Kidney (tissue), 14 donors: ENCODE data around the gene TMEM271. TPM values are rescaled to one million over a fixed set of nuclear protein-coding genes. Genes with fewer than 3 reads are reported as not detected.
A peak's percentile ranks its signal among the peaks of the same experiment; 100 is the strongest.

ENCODE experiments used
- DNase-seq, 5 donors: peaks; one replicate each; pipeline ENCODE4 v3.0.0-alpha.2; 2013 to 2020
- FAIRE-seq: peaks from 2 replicates; lab custom pipeline; 2012; peaks lifted over from hg19 to GRCh38; lab: Jason Lieb, UNC
- H3K27ac ChIP-seq, 2 donors: one replicate each; pipeline ENCODE4 v1.7.0; 2013; ENCODE audit warnings: low read depth in 2 of 2, low read length in 2 of 2, inconsistent platforms in 1 of 2
- H3K27me3 ChIP-seq: one replicate; pipeline ENCODE4 v1.7.1; 2013; ENCODE audit warnings: low read length, inconsistent platforms; ENCODE audit not compliant: control insufficient read depth, insufficient read depth
- H3K36me3 ChIP-seq, 3 donors: one replicate each; pipeline versions ENCODE4 v1.7.0 to v1.7.1; 2013; ENCODE audit warnings: low read length in 3 of 3, control low read depth in 1 of 3, inconsistent platforms in 1 of 3; ENCODE audit not compliant: insufficient read depth in 3 of 3, control insufficient read depth in 2 of 3
- H3K4me1 ChIP-seq, 3 donors: one replicate each; pipeline versions ENCODE4 v1.7.0 to v1.7.1; 2013; ENCODE audit warnings: low read length in 3 of 3, inconsistent platforms in 1 of 3, low read depth in 1 of 3; ENCODE audit not compliant: control insufficient read depth in 2 of 3, insufficient read depth in 2 of 3
- H3K4me3 ChIP-seq, 3 donors: one replicate each; pipeline versions ENCODE4 v1.7.0 to v1.8.1; 2013; ENCODE audit warnings: low read length in 3 of 3, control low read depth in 1 of 3, inconsistent platforms in 1 of 3
- H3K9ac ChIP-seq, 3 donors: one replicate each; pipeline versions ENCODE4 v1.7.0 to v1.7.1; 2013; ENCODE audit warnings: low read length in 3 of 3, control low read depth in 1 of 3, inconsistent platforms in 1 of 3
- H3K9me3 ChIP-seq, 3 donors: one replicate each; pipeline versions ENCODE4 v1.7.0 to v1.7.1; 2013; ENCODE audit warnings: low read length in 3 of 3, control low read depth in 1 of 3, inconsistent platforms in 1 of 3; ENCODE audit not compliant: control insufficient read depth in 2 of 3, insufficient read depth in 1 of 3
- intact Hi-C: fragments of 100-400 bp; cut with DNase I; formaldehyde crosslinking; loops from one replicate; pipeline ENCODE4 v1.11.1; 2022
- polyA plus RNA-seq: library from polyadenylated mRNA; stranded (reverse); fragments of 350-450 nt; fragmentation: Illumina TruSeq; extraction: RNeasy Lipid Tissue Mini Kit (QIAGEN cat#74804); gene quantifications from one replicate; pipeline ENCODE4 v1.2.3, GENCODE V29; 2014; ENCODE audit warnings: low read depth, low replicate concordance; ENCODE audit not compliant: insufficient read depth
- total RNA-seq: library from RNA; stranded (reverse); fragmentation: NEBNext Ultra II Directional; extraction: Animal tissue kit (Norgen Biotek cat#: 25700); gene quantifications from one replicate; pipeline ENCODE4 v1.2.1, GENCODE V29; 2021
- TF ChIP-seq, protein P1 (sequence below): IDR thresholded peaks from 3 replicates; pipeline ENCODE4 v1.5.1; 2012; ENCODE audit warnings: mild to moderate bottlenecking, moderate library complexity, borderline replicate concordance; ENCODE audit not compliant: insufficient read depth; ENCODE audit errors: extremely low read depth
- donor health status: control.
- donor health status: control.
- donor health status: control.
- donor health status: control.
- donor health status: control.
- donor health status: DM: yes; HTN: yes; CAD: no.
- donor health status: Normal renal cell carcinoma (clear cell type).

The TMEM271 gene
- total and polyA plus RNA-seq, 2 donors from 2014 or later: not detected

DNA sequence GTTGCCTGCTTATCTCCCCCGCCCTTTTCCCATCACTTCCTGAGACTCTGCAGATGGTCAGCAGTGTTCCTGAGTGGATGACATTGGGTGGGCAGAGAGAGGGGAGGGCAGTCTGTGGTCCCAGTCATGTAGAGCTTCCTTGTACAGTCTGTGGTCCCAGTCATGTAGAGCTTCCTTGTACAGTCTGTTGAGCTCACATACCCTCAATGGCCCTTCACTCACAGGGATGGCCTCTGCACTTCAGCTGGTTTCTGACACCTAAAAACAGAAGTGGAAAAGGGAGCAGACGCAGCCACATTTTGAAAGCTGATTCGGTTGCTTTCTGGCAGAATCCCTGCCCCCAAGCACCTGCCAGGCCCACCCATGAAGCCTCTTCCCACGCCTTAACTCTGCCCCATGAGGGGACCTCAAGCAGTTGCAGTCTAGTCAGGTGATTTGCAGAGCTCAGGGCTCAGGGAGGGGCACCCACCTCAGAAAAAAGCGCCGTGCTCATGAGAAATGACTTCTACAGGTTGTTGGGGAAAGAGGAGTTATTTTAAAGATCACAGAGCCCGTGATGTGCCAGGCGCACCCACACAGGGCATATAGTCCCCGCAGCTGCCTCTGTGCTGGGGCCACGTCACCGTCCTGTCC is 3.6 kb upstream of the TMEM271 start:
- no peak overlapping the region for H3K27ac ChIP-seq
- H3K36me3 ChIP-seq: no peaks in the 10 kb centered on the region
- H3K4me1 ChIP-seq: no peaks in the 10 kb centered on the region
- H3K9ac ChIP-seq: no peak overlapping the region
- peaks cover 28% of the 10 kb centered on the region for H3K27me3 ChIP-seq
- H3K9me3 ChIP-seq: peaks cover 0 to 5% (median 0%) of the 10 kb centered on the region in 3 donors
- no peak for FAIRE-seq
- TF ChIP-seq, protein P1, sequence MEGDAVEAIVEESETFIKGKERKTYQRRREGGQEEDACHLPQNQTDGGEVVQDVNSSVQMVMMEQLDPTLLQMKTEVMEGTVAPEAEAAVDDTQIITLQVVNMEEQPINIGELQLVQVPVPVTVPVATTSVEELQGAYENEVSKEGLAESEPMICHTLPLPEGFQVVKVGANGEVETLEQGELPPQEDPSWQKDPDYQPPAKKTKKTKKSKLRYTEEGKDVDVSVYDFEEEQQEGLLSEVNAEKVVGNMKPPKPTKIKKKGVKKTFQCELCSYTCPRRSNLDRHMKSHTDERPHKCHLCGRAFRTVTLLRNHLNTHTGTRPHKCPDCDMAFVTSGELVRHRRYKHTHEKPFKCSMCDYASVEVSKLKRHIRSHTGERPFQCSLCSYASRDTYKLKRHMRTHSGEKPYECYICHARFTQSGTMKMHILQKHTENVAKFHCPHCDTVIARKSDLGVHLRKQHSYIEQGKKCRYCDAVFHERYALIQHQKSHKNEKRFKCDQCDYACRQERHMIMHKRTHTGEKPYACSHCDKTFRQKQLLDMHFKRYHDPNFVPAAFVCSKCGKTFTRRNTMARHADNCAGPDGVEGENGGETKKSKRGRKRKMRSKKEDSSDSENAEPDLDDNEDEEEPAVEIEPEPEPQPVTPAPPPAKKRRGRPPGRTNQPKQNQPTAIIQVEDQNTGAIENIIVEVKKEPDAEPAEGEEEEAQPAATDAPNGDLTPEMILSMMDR: no peak
- no peak overlapping the region for H3K4me3 ChIP-seq
- intact Hi-C loops: no loop called here
- DNase-seq: no peak

DNA sequence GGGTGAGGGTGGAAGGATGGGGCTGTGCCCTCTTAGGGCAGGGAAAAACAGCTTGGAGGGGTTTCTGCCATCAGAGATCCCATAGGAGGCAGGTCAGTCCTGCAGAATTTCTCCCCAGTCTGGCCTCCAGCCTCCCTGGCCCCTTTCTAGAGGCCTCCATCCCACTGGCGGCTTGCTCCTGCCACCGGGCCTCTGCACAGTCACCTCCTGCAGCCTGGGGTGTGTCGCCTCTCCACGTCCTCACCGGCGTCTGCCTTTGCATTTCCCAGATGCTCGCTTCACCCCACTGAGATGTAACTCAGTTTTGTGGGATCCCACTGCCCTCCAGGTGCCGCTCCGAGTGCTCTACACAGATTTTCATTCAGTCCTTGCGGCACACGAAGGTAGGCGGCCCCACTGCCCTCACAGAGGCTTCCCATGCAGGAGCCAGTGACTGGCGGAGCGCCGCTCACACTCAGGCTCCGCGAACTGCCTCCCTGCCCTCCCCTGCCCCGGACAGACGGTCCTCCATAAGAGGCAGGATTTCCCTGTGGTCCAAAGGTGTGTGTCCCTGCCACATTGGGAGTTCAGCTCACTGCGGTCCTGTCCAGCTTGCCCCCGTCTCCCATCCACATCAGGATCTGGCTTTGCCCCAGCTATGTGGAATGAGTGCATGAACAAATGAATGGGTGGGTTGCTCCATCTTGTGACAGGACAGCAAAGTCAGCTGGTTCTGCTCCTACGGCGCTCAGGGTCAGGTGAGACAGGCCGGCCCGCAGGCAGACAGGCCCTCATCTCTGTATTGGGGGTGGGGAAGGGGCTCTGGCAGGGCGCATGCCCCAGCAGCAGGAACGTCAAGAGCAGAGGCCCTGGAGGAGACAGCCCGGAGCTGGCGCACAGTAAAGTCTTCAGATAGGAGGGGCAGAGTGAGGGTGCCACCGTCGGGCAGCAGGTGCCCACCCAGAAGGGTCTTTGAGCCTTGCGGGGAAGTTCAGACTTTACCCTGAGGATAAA is 2.7 kb upstream of the TMEM271 start:
- Histone ChIP-seq H3K27ac (no peak overlapping the region), H3K4me3 (no peak overlapping the region), H3K9me3 (peaks cover 0 to 2% (median 0%) of the 10 kb centered on the region in 3 donors), H3K27me3 (peaks cover 35% of the 10 kb centered on the region), H3K9ac (no peak overlapping the region), H3K4me1 (no peaks in the 10 kb centered on the region), H3K36me3 (no peaks in the 10 kb centered on the region)
- DNase-seq (no peak), FAIRE-seq (no peak)
- TF ChIP-seq, protein P1: no peak
- intact Hi-C loops: no loop called here

DNA sequence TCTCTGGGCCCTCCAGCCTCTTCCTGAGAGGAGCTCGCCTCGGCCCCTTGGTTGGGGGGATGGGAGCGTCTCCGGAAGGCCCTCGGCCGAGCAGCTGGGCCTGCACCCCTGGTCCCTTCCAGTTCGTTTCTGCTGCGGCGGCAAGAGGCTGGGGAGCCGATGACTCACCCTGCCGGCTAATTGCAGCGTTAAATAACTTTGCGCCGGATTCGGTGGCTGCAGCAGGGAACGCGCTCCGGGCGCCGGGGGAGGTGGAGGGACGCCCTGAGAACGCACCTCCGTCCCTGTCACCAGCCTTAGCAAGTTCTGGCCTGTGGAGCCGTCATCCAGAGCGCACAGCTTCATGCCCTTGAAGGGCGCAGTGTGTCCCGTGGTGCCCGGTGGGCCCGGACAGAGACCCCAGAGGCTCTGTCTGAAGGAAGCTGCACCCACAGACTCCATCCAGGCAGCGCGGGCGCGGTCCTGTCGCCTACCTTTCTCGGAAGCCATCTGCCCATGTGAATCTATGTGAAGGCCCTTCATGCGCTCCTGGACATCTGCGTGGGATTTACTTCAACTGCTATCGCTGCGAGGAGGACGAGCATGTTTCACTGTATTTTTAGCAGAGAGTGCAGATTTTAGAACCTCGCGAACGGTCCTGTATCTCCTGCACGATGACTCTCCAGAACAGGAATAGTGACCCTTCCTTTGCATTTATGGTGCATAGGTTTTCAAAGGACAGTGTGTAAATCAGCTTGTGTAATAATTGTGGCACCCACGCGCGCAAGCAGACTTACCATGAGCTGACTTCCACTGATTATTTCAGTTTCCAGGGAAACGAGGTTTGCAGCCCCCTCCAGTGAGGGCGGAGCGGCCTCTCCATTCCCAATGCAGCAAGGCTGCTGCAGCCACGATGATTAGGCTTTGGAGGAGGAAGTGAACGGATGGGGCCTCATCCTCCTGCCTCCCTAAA is 1.7 kb upstream of the TMEM271 start:
- Histone ChIP-seq H3K36me3 (no peaks in the 10 kb centered on the region), H3K27ac (no peak overlapping the region), H3K4me1 (no peaks in the 10 kb centered on the region), H3K4me3 (no peak overlapping the region), H3K9ac (no peak overlapping the region), H3K9me3 (peaks cover 0 to 2% (median 0%) of the 10 kb centered on the region in 3 donors), H3K27me3 (peaks cover 44% of the 10 kb centered on the region)
- FAIRE-seq: no peak
- TF ChIP-seq, protein P1: no peak
- peak in 2 of 5 donors; percentile 11 to 42 for DNase-seq
- intact Hi-C loops: no loop called here
